ENCODE measurements around the gene SULT1C4.

- no peak for TF ChIP-seq CTCF (IDR thresholded peaks at IDR 0.05)
- TF ChIP-seq EZH2 (IDR thresholded peaks at IDR 0.05), result no peak
- TF ChIP-seq EZH2phosphoT487 (IDR thresholded peaks at IDR 0.05), result no peak
Observed at GRCh38 chr2:108367014-108367413, 10.7 kb upstream of the SULT1C4 start.
